Tongue (tissue), 2 donors: ENCODE measurements around the gene VEGFD. TPM values are rescaled to one million over a fixed set of nuclear protein-coding genes. Genes with fewer than 3 reads are reported as not detected.

ENCODE experiments used
- DNase-seq: peaks from one replicate; pipeline ENCODE4 v3.0.0-alpha.2; 2015
- total RNA-seq: library from RNA; depleted of rRNA; stranded (reverse); fragments of >200 nt; gene quantifications from one replicate; pipeline ENCODE4 v1.2.3, GENCODE V29; 2014

VEGFD gene, protein sequence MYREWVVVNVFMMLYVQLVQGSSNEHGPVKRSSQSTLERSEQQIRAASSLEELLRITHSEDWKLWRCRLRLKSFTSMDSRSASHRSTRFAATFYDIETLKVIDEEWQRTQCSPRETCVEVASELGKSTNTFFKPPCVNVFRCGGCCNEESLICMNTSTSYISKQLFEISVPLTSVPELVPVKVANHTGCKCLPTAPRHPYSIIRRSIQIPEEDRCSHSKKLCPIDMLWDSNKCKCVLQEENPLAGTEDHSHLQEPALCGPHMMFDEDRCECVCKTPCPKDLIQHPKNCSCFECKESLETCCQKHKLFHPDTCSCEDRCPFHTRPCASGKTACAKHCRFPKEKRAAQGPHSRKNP
- 12.3 TPM for total RNA-seq

DNA sequence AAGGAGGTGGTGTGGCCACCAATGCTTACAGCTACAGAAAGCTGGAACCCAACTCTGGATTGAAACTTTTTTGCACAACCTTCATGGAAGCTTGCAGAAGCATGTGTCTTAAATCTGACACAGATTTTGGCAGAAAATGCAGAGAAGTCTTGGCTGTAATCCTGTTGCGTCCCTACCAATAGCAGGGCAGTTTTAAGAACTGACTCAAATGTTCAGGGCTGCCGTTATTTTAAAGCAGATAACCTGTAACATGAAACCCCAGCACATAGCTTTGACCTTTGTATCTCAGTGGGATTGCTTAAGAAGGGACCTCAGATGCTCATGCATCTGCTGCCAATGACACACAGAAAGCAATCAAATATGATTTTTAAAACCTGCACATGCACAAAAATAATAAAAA lies at the start of gene VEGFD:
TSS of gene VEGFD (minus strand) at position 110 of the 400 bp plus-strand sequence. CDS start 467 bp downstream, outside the sequence.
- peak; percentile 20 for DNase-seq

DNA sequence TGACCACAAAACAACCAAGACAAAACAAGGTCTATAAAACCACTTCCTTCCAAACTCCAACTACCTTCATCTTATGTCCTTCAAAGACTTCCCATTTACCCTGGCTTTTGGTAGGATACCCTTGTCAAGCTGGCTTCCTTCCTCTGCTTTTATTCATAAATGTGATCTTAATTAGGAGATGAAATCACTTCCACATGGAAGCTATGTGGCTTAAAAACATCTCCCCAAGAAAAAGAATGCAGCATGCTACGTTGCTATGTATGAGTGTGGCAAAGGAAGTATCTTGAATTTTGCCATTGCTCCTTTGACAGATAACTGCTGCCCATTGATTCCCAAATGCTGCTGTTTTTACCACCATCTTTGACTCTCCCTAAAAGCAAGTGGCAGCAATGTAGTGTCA lies 46.4 kb upstream of the VEGFD start:
- no peak for DNase-seq

DNA sequence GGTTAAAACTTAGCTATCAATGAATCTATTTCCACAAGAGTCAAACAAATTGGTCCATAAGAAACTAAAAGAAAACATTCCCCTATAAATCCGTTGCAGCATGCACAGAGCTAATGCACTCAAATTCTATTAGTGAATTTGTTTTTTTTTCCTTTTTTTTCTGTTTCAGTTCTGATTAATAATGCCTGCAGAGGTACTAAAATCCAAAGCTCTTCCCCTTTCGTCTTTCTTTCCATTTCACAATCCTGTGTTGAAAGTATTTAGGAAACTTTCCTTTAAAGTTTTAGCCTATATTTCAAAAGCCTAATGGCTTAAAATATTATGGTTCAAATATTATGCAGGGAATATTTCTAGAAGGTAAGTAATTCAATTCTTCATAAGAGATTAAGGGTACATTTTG lies 45.9 kb upstream of the VEGFD start:
- no peak for DNase-seq

DNA sequence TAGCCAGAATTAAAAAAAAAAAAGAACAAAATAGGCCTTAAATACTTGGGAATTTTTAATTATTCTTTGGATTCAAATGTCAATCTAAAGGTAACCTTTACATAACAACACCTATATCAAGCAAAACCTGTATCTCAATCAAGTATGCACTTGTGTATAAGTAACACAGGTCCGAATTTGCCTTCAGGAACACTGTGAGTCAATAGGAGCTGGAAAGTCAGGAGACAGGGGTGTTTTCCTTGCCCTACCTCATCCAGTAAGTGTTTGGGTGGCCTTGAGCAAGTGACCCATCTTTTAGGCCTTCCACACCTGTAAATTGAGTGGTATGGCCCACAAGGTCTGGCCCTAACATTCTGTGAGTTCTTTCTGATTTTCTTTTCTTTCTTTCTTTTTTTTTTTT lies 40.8 kb upstream of the VEGFD start:
- no peak for DNase-seq

DNA sequence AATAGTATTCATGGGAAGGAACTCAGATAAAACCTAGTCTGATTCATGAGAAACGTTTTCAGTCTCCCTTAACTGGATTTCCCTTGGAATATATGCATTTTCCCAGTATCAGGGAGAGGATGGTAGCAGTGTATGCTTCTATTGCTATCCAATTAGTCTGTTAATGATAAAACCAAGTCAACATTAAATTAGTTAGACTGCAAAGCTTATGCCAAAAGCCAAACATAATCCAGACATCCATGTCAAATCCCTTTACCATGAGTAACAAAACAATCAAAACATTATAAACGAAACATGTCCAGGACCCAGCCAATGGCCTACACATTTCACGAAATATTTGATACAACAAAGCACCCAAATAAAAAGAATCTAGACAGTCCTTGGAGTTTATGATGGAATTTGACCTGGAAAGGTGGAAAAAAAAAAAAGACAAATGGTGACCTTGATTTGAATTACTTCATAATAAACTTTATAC lies 34.5 kb upstream of the VEGFD start:
- peak; percentile 20 for DNase-seq

DNA sequence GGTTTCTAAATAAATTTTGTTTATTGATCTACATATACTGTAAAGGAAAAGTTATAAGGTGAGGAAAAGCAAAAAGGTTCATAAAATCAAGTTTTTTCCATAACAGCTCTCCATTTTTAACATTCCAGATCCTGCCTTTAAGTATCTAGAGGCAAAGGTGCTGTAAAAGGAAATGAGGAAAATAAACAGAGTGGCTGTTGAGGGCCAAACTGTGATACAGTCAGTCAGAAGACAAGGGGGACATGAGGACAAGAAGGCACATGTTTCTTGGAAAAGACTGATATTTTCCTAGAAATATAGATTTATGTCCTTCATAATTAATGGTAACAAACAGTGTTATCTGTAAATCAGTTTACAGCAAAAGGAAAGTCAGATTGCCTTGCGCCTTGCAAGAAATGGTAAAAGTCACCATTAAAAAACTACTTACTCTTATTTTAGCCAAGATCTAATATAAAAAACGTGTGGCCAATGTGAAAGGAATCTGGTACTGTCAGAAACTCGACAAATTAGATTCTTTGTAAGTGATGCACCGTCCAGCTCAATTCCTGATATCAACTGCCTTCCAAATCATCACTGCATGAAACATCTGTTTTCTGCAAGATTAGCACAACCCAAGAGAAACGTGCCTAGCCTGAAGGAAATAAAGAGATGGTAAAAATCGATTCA lies 34.0 kb upstream of the VEGFD start:
- DNase-seq = peak; percentile 16

DNA sequence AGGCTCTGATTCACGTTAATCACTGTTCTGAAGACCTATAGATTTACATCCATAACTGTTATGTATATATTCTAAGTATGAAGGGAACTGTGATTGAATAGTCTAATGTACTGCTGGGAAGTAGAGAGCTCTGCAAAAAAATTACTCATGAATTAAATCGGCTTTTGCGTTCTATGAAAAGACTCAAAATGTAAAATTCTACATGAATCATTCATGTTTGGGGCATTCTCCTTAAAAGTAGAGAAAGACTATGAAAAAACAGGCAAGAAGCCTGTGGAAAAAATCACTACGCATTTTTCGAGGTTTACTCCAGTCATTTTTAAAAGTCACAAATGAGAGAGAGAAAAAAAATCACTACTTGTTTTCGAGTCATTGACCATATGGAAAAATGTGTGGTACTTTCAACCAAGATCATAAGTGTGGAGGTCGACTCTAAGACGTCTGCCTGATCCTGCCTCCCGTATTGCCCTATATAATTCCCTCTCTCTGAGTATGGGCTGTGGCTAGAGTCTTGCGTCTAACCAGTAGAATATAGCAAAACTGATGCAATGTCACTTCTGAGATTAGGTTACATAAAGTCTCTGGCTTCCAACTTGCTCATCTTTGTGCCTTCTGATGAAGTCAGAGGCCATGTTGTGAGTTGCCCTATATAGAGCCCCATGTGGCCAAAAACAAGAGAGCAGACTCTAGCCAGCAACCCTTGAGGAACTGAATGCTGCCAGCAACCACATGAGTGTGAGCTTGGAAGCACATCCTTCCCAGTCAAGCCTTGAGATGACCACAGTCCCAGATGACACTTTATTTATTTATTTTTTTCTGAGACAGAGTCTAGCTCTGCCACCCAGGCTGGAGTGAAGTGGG lies 32.1 kb upstream of the VEGFD start:
- DNase-seq = no peak

DNA sequence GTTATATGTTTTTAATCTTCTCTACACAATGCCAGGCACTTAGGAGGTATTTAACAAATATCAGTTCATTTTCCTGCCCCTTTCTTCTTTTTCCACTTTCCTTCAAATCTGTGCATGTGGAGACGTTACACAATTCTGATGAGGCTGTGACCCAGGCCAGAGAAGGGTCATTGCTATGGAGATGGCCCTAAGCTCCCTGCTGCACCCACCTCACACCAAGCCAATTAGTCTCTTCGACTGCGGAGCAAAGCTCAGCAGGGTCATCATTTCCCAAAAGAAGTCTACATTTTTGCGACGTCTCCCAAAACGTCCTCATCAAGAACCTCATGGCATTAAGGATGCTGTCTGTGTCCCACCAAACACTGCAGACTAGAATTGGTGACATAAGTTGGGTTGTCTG lies 28.9 kb upstream of the VEGFD start:
- DNase-seq = no peak

DNA sequence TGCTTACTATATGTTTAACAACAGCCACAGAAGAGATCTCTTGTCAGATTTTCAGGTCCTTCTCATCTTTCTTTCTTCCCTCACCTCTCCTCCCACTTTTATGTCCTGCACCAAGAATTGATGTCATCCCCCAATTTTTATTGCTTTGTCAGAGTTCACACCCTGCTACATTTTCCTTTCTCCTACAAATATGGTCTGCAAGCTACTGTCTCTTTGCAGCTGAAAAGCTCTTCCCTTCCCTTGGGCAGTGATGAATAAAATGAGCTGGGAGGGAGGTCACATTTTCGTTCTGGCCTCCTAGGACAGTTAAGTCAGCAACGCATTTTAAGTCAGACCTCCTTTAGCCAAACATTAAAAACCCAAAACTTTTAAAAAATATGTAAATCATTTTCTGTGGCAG lies 26.7 kb upstream of the VEGFD start:
- no peak for DNase-seq

DNA sequence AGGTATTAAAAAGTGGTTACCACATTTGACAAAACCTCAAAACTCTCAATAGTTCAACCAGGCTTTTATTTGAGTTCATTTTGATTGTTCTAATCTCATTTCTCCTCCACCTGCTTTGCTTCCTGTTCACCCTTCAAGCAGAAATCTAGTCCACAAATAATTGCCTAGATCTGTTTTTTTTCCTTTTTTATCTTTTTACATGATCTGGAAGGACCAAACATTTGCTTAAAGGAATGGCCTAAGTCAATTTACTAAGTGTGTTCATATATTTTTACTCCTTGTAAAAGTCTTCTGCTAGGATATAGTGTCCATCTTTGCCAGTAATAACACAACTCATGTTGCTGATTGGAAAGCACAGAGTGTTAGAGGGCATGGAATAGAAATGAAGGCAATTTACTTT lies 26.2 kb upstream of the VEGFD start:
- no peak for DNase-seq

DNA sequence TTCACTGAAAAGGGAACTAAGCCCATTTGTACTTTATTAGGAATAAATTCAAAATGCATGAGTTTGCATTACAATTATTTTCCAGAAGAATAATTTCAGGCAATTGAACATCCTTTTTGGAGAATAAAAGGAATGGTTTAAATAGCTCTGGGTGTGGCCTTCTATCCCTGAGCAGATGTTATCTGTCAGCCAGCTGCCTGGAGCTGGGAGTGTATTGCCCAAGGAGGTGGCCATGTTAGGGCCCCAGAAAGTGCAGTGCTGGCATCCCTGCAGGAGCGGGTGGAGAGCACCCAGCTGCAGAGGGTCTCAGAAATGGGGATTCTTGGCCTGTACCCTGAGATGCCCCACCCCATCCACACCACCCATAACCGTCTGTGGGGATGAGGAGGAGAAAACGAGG lies 21.6 kb upstream of the VEGFD start:
- DNase-seq = no peak

DNA sequence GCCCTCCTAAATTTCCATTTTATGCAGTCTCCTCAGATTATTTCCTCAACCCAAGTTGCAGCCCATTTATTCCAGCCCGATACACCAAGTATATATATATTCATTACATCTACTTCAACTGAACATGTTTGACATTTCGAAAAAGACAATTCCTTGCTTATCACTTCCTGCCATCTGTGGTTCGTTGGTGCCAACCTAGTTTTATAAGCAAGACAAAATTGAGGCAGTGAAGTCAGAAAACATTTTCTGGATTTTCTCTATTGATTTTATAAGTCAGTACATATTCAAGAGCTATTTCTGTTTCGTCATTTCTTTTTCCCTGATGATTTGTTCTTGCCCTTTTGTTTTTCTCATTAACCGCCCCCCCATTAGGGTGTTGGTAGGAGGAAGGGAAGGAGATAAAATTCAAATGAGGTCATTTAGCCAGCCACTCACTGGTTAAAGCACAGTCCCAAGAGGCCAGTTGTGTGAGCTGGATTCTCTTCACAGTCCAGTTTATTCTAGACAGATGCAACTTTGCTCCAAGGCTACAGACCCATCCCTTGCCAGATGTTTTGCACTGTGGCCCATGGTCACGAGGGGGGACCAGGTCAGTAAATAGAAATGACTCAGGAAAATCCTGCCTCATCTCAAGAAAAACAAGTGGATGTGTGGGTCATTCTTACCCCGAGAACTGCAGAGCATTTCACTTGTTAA lies 20.3 kb upstream of the VEGFD start:
- DNase-seq = no peak

DNA sequence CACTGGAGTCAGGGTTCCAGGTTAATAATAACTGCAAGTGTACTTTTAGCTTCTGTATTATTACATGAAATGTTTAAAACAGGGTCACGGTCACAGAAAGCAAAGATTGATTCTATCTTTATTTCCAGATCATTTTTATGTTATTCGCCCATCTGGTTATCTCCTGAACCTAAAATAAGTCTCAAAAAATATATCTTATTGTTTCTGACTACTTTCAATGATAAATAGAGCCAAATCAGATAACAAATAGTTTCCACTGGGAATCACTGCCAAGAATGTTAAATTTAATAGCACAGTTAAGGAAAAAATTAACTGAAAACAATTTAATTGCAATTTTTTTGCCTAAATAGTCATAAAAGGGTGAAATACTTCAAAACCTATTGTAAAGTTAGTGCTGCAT lies 17.2 kb upstream of the VEGFD start:
- no peak for DNase-seq

DNA sequence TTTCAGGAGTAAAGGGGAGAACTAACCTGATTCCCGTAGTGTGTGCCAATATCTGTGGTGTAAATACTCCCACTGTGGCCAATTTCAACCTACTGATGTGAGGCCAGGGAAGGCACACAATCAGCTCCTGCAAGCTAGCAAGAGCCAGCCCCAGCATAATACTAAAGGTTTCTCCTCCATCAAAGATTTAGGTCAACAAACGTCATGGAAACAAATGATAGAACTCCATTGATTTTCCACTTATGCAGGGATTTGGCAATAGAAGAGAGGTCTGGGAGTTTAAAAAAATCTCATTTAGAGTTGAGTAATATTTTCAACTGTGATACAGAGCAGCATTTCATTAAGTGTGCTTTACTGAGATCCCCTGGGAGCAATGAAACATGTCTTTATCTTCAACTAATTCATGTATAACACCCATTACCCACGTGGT lies 15.8 kb upstream of the VEGFD start:
- DNase-seq = no peak

DNA sequence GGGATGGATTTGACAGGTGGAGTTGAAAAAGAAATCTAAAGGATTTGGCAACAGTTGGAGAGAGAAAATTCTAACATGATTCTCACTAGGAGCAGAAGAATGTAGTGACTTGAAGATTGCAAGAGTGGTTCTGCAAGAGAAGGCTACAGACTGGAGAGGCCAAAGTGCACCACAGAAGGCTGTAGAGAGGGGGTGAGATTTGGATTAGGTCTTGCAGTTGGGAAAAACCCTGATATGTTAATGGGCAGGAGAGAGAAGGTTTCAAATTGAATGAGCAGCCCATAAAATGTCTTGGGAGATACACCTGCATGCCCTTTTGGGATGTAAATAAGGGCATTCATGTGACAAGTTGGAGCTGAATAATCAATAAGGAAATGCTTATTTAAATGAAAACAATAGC lies 14.7 kb upstream of the VEGFD start:
- no peak for DNase-seq

DNA sequence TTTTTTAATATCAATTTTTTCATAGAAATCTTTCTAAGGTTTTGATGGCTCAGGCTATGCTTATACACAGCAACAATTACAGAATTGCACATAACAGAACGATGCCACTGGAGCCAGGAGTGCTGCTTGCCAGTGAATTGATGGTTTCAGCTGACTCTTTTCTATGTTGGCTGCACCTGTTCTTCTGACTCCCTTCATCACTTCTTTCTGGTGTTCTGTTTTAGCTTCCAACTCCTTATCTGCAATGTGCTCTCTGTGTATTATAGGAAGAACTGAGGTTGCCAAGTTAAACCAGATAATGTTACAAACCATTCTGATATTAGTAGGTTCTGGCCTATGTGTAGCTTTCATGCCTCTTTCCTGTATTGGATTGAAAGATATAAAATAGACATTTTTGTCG lies 11.6 kb upstream of the VEGFD start:
- no peak for DNase-seq

DNA sequence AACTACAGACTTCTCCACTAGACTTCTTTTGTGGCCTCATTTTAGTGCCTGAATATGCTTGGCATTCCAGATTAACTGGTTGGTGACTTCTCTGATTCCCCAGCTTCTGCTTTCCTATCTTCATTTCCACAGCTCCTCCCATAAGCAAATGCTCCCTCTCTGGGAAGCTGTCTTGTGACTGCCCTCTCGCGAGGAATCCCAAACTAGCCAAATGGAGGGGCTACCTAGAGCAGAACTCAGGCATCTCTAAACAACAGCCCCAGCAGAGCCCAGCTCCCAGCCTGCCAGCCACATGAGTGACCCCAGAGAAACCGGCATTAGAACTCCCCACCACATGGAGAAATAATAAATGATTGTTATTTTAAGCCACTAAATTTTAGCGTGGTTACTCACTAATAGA lies 7.6 kb upstream of the VEGFD start:
- no peak for DNase-seq

DNA sequence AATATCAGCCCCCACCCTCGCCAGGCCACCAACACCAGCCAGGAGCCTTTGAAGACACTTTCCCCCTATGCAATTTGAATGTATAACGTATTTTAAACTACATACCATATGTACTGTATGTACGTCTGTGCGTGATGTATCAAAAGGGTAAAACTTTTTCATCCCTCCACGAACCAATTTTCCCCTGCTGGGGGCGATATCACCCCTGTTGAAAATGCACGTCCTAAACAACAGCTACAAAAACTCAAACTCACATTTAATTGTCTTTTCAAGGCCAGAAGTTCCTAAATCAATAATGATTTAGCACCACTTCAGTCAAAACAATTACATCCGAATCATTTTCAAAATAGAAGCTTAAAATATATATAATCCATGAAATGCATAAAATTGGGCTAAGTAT lies 1.4 kb downstream of the VEGFD start:
- DNase-seq = no peak

DNA sequence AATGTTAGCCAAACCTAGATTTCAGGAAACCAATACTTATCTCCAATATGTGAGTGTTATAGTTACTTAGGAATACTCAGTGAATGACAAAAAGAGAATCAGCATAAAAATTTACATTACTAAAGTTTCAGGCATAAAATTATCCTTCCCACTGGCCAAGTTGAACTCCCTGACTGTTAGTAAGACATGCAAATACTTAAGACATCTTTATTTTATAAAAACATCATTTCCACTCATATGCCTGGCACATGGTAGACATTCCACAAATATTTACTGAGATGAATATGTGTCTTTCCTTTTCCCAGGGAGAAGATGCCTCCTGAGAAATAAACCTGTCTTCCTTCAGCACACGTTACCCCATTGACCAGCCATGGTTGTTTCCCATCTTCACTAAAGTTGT lies 7.3 kb downstream of the VEGFD start:
- DNase-seq = no peak

DNA sequence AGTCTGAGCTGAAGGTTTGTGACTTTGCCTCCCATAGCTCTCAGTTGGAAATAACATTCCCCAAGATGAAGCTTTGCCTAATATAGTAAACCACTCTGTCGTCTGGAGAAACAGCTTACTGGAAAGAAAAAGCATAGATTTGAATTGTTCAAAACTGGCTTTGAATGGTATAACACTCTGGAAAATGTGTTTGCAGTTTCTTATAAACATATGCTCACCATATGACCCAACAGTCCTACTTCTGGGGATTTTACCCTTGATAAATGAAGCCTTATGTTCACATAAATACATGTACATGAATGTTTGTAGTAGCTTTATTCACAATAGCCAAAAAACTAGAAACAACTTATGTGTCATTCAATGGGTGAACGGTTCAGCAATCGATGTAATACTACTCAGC lies 10.2 kb downstream of the VEGFD start:
- DNase-seq = peak; percentile 12

DNA sequence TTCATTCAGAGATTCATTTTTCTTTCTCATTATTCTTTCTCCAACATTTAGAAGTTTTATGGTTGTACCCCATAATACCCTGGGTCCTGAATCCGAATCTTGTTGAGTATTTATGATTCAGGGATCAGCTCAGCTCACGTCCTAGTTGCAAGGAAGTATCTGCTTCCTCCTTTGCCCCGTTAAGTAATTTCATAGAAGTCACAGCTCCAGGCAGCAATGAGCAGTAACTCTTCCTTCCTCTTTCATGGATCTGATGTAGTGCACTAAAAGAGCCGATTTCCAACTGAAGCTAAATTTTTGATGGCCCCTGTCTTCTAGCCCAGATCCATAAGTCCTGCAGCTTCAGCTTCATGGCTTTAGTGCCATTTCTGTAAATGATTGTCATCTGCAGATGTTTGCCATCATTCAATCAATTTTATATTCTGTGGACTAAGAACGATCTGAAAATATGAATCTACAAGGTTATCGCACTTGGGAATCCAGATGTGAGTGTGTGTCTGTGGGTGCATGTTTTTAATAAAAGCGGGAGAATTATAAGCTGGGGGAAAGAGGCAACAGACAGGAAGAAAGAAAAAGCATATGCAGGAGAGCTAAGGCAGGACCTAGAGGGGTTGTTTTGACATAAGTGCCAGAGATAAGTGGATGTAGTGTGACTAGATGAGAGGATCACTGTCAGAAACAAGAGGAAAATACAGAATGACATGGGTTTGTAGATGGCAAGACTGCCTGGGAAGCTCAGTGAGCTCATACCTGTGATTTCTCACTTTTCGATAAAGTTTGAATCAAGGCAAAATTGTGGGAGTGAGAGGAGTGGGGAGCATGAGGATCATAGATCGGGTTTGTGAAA lies 17.5 kb downstream of the VEGFD start:
- DNase-seq = no peak
